ENCODE measurements around the gene LRP8. TPM values are rescaled to one million over a fixed set of nuclear protein-coding genes. Genes with fewer than 3 reads are reported as not detected.
A peak's percentile ranks its signal among the peaks of the same experiment; 100 is the strongest.

Gene LRP8
- total and polyA plus RNA-seq, 9 of the 15 experiments (the other 6 are each of a cell fraction or from before 2014, with no cell fraction given): 7.1 to 56.1 (median 31.3) TPM

- TF ChIP-seq CC2D1A (IDR thresholded peaks at IDR 0.05) (peak; percentile 11; the same call in 1 of the 2 replicates), PHF20 (IDR thresholded peaks at IDR 0.05; ENCODE audit: partially characterized antibody) (no peak), ZNF408 (CRISPR knock-in tag; IDR thresholded peaks at IDR 0.05; ENCODE audit: low read depth) (no peak), ARID1B (IDR thresholded peaks at IDR 0.05) (0 out of 2 replicates have a peak, but pooled peaks have one; percentile 21), LARP7 (IDR thresholded peaks at IDR 0.05) (peak; percentile 65; the same call in 1 of the 2 replicates), ZKSCAN1 (IDR thresholded peaks at IDR 0.05; ENCODE audit: low read depth, low read length) (no peak), SNAPC5 (CRISPR knock-in tag; IDR thresholded peaks at IDR 0.05) (no peak), CBFA2T2 (conservative IDR thresholded peaks at IDR 0.05) (no peak), L3MBTL2 (IDR thresholded peaks at IDR 0.05) (no peak), KDM1A (IDR thresholded peaks at IDR 0.05) (no peak), ARID3A (IDR thresholded peaks at IDR 0.05; ENCODE audit: borderline replicate concordance, low read depth, low read length) (no peak), E2F5 (CRISPR knock-in tag; IDR thresholded peaks at IDR 0.05) (no peak), KAT2B (IDR thresholded peaks at IDR 0.05; ENCODE audit: low read depth, low read length) (no peak), NR3C1 (CRISPR knock-in tag; IDR thresholded peaks at IDR 0.05) (no peak), CBX2 (IDR thresholded peaks at IDR 0.05; ENCODE audit: insufficient read depth, low read length, poor library complexity, severe bottlenecking) (no peak), GATA2 (CRISPR knock-in tag; IDR thresholded peaks at IDR 0.05) (no peak), ATF6 (CRISPR knock-in tag; IDR thresholded peaks at IDR 0.05) (no peak), ATF7 (IDR thresholded peaks at IDR 0.05) (no peak), SMARCE1 (IDR thresholded peaks at IDR 0.05) (0 out of 2 replicates have a peak, but pooled peaks have one; percentile 5)
Observed at GRCh38 chr1:53197291-53198200, 130.3 kb downstream of the LRP8 start (continued).

All from K562 (cell line).